WERI-Rb-1 (cell line): Measurements from ENCODE around the gene BTBD17.

ENCODE experiments used
- DNase-seq: peaks from one replicate; pipeline ENCODE4 v3.0.0-alpha.2; 2020
- H3K27ac ChIP-seq: fragments of 250-450 bp; sonication (Bioruptor Pico); 2 replicates; pipeline ENCODE4 v1.5.1; 2020; ENCODE audit warnings: mild to moderate bottlenecking, moderate library complexity
- H3K27me3 ChIP-seq: fragments of 250-450 bp; sonication (Bioruptor Pico); 2 replicates; pipeline ENCODE4 v1.5.1; 2021; ENCODE audit warnings: mild to moderate bottlenecking, low read depth, moderate library complexity; ENCODE audit not compliant: insufficient read depth, severe bottlenecking
- H3K36me3 ChIP-seq: fragments of 250-450 bp; sonication (Bioruptor Pico); 2 replicates; pipeline ENCODE4 v1.5.1; 2020; ENCODE audit warnings: mild to moderate bottlenecking, moderate library complexity
- H3K4me3 ChIP-seq: 2 replicates; pipeline ENCODE4 v1.5.1; 2011; ENCODE audit warnings: low read depth, mild to moderate bottlenecking, control low read depth, low read length
- H3K9me3 ChIP-seq: fragments of 250-450 bp; sonication (Bioruptor Pico); 2 replicates; pipeline ENCODE4 v1.5.1; 2021; ENCODE audit warnings: mild to moderate bottlenecking, moderate library complexity; ENCODE audit not compliant: severe bottlenecking
- TF ChIP-seq, protein P1 (sequence below): IDR thresholded peaks from 2 replicates; pipeline ENCODE4 v1.5.1; 2011; ENCODE audit warnings: low read depth, mild to moderate bottlenecking, control low read depth, inconsistent platforms, low read length

BTBD17 gene

DNA sequence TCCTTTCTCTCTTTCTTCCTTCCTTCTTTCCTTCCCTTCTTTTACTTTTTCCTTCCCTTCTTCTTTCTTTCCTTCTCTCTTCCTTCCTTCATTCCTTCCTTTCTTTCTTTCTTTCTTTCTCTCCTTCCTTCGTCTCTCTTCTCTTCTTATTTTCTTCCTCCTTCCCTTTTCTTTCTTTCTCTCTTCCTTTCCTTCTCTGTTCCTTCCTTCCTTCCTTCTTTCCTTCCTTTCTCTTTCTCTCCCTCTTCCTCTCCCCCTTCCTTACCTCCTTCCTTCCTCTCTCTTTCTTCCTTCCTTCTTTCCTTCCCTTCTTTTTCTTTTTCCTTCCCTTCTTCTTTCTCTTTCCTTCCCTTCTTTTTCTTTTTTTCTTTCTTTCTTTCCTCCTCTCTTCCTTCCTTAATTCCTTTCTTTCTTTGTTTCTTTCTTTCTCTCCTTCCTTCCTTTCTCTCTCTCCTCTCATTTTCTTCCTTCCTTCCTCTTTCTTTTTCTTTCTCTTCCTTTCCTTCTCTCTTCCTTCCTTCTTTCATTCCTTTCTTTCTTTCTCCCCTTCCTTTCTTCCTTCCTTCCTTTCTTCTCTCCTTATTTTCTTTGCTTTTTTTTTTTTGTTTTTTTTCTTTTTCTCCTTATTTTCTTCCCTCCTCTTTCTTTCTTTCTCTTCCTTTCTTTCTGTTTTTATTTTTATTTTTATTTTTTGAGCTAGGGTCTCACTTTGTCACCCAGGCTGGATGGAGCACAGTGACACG is 28.4 kb upstream of the BTBD17 start:
- H3K27me3 ChIP-seq = no peaks in the 10 kb centered on the region
- no peak for DNase-seq
- no peak overlapping the region for H3K4me3 ChIP-seq
- H3K9me3 ChIP-seq = peaks cover 2% of the 10 kb centered on the region
- no peaks in the 10 kb centered on the region for H3K36me3 ChIP-seq
- TF ChIP-seq, protein P1, sequence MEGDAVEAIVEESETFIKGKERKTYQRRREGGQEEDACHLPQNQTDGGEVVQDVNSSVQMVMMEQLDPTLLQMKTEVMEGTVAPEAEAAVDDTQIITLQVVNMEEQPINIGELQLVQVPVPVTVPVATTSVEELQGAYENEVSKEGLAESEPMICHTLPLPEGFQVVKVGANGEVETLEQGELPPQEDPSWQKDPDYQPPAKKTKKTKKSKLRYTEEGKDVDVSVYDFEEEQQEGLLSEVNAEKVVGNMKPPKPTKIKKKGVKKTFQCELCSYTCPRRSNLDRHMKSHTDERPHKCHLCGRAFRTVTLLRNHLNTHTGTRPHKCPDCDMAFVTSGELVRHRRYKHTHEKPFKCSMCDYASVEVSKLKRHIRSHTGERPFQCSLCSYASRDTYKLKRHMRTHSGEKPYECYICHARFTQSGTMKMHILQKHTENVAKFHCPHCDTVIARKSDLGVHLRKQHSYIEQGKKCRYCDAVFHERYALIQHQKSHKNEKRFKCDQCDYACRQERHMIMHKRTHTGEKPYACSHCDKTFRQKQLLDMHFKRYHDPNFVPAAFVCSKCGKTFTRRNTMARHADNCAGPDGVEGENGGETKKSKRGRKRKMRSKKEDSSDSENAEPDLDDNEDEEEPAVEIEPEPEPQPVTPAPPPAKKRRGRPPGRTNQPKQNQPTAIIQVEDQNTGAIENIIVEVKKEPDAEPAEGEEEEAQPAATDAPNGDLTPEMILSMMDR = no peak
- H3K27ac ChIP-seq = no peak overlapping the region

- Histone ChIP-seq H3K36me3 (no peaks in the 10 kb centered on the region), H3K4me3 (no peak overlapping the region)
Observed at GRCh38 chr17:74389084-74389753, 27.6 kb upstream of the BTBD17 start.

GRCh38 chr17:74387365-74388218 is 25.9 kb upstream of the BTBD17 start:
- TF ChIP-seq, protein P1 = 0 out of 2 replicates have a peak, but pooled peaks have one; percentile 9
- peaks cover 2% of the 10 kb centered on the region for H3K9me3 ChIP-seq
- H3K27me3 ChIP-seq = no peaks in the 10 kb centered on the region
- H3K27ac ChIP-seq = no peak overlapping the region
- no peak overlapping the region for H3K4me3 ChIP-seq
- no peaks in the 10 kb centered on the region for H3K36me3 ChIP-seq
- DNase-seq = no peak

More at GRCh38 chr17:74389084-74389753, 27.6 kb upstream of the BTBD17 start:
- TF ChIP-seq, protein P1 = no peak
- no peaks in the 10 kb centered on the region for H3K27me3 ChIP-seq
- H3K27ac ChIP-seq = no peak overlapping the region
- no peak for DNase-seq
- H3K9me3 ChIP-seq = peaks cover 2% of the 10 kb centered on the region

DNA sequence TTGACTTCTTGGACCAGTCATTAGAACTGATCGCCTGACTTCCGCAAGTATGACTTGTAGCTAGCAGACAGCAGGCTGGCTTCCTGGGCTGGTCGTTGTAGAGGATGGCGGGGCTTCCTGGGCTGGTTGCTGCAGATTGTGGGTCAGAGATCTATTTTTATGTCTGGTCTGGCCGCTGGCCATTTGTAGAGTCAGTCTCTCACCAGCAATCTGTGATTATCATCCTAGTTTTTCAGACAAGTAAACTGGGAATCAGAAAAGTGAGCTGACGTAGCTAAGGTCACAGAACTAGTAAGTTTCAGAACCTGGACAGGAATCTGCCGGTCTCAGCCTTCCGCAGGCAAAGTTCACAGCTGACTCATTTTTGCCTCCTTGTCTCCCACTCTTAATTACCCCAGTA is 24.7 kb upstream of the BTBD17 start:
- Histone ChIP-seq H3K4me3 (no peak overlapping the region), H3K9me3 (peaks cover 2% of the 10 kb centered on the region), H3K27me3 (no peaks in the 10 kb centered on the region), H3K36me3 (no peaks in the 10 kb centered on the region), H3K27ac (no peak overlapping the region)
- TF ChIP-seq, protein P1 = no peak
- no peak for DNase-seq

- TF ChIP-seq, protein P1 = no peak
- no peak overlapping the region for H3K4me3 ChIP-seq
- H3K27ac ChIP-seq = no peak overlapping the region
- H3K9me3 ChIP-seq = peaks cover 2% of the 10 kb centered on the region
- DNase-seq = no peak
- no peaks in the 10 kb centered on the region for H3K36me3 ChIP-seq
- no peaks in the 10 kb centered on the region for H3K27me3 ChIP-seq
Observed at GRCh38 chr17:74385201-74385600, 23.5 kb upstream of the BTBD17 start.
